ENCODE measurements around the gene TMEM132C.

DNA sequence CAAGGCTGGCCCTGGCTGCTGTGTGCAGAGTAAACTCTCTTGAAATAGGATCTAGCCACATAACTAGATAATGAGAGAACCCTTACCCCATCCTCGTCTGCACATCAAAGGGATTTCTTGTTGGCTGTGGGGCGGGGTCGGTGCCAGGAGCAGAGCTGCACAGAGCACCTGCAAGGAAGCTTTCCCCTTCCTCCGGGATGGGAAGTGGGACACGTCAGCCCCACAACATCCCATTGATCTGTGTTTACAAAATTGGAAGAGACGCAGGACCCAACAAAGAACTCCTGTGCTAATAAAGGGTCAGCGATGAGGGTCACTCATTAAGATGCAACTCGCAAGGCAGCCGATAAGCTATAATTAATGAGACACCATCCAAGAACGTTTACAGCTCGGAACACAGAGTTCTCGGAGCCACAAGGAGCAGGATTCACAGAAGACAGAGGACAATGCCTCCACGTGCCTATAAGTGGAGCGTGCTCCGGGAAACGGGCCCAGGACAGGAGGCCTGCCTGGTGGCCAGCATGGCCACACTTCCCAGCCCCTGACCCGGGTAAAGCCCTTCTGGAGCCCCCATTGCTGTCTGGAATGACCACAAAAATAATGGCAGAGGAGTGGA lies 385.3 kb downstream of the TMEM132C start:
- TF ChIP-seq POLR2AphosphoS5 (IDR thresholded peaks at IDR 0.05; ENCODE audit: low read depth, low read length) = no peak
- no peak for TF ChIP-seq FOXP2 (optimal IDR thresholded peaks at IDR 0.05; ENCODE audit: borderline replicate concordance, extremely low read depth, extremely low read length, insufficient read depth)
- TF ChIP-seq, protein P1, sequence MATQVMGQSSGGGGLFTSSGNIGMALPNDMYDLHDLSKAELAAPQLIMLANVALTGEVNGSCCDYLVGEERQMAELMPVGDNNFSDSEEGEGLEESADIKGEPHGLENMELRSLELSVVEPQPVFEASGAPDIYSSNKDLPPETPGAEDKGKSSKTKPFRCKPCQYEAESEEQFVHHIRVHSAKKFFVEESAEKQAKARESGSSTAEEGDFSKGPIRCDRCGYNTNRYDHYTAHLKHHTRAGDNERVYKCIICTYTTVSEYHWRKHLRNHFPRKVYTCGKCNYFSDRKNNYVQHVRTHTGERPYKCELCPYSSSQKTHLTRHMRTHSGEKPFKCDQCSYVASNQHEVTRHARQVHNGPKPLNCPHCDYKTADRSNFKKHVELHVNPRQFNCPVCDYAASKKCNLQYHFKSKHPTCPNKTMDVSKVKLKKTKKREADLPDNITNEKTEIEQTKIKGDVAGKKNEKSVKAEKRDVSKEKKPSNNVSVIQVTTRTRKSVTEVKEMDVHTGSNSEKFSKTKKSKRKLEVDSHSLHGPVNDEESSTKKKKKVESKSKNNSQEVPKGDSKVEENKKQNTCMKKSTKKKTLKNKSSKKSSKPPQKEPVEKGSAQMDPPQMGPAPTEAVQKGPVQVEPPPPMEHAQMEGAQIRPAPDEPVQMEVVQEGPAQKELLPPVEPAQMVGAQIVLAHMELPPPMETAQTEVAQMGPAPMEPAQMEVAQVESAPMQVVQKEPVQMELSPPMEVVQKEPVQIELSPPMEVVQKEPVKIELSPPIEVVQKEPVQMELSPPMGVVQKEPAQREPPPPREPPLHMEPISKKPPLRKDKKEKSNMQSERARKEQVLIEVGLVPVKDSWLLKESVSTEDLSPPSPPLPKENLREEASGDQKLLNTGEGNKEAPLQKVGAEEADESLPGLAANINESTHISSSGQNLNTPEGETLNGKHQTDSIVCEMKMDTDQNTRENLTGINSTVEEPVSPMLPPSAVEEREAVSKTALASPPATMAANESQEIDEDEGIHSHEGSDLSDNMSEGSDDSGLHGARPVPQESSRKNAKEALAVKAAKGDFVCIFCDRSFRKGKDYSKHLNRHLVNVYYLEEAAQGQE (IDR thresholded peaks at IDR 0.05; ENCODE audit: insufficient read depth in 1 of 2, low read depth in 2 of 2, low read length in 2 of 2) = no peak
- TF ChIP-seq SIN3A (IDR thresholded peaks at IDR 0.05; ENCODE audit: borderline replicate concordance, insufficient read depth, low read length) = no peak
